GM19351 (cell line): ENCODE results near the gene ODAD3.
A peak's percentile ranks its signal among the peaks of the same experiment; 100 is the strongest.
"Not testable (repeated sequence)": the region's sequence is repeated elsewhere in the genome, so short reads cannot be mapped to it uniquely, and the experiment has no call there.

ENCODE experiments used
- ATAC-seq: cut with Tn5 transposase; IDR thresholded peaks from one replicate; pipeline ENCODE4 v1.9.1; 2021; ENCODE audit warnings: mild to moderate bottlenecking, moderate library complexity; ENCODE audit not compliant: unreplicated experiment

The ODAD3 gene

DNA sequence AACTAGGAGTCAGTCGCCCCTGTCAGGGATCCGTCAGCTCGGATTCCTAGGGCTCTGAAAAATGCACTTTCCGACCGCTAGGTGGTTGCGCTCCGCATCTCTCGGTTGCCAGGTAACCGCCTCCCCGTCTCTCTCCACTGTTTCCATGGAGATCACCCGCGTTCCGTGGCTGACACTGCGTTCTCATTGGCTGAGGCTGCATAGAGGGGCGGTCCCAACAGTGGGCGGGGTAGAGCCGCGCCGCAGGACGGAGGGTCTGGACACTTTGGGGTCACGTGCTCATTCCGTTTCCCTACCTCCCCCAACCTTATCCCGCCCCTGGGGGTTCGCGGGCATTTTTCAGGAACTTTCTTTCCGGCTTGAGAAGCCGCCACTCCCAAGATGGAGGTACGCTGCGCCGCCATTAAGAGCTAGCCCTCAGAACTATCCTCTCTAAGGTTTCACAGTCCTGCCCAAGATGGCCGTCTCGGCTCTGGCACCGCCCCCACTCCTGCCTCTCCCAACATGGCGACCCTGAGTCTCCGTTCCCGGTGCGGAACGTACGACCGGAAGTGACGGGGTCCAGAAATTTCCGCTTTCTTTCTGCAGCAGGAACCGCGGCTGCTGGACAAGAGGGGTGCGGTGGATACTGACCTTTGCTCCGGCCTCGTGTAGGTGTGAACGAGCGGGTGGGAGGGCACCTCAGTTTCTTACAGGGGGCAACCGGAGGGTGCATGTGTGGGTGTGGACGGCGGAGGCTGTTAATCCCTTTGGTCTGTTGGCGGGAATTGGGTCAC is at the start of gene ODAD3, which contains the start of gene PRKCSH:
ODAD3 (minus strand) TSS at position 65 of the 776 bp plus-strand sequence. CDS start 105 bp downstream, outside the sequence.
PRKCSH (plus strand) TSS at position 579 of the 776 bp plus-strand sequence. CDS start 483 bp downstream, outside the sequence.
- ATAC-seq, result peak; percentile 89

DNA sequence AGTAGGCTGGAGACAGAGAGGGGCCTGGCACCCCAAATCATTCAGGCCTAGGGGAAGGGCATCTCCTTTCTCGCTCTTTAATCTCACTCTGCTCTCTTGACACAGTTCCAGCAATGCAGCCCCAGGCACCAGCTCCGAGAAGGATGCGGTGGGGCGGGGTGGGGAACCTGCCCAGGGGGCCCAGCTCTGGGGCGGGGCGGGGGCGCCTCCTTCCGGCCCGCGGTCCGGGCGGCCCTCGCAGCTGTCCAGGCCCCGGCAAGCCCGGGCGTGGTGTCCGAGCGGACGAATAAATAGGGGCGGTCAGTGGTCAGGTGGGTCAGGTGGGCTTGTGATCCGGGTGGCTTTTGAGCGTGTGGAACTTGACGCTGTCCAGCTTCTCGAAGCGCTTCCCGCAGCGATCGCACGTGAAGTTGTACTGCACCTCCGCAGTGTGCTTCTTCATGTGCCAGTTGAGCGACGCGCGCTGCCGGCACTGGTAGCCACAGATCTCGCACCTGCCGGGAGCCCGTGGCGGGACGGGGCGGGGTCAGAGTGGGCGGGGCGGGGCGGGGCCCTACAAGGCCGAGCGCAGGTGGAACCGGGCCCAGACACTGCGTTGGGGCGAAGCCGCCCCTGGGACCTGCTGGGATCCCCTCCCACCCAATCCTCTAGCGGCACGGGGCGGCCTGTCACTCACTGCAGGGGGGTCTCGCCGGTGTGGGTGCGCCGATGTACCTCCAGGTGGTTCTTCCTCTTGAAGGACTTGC is 48.6 kb upstream of the ODAD3 start:
- no peak for ATAC-seq

GRCh38 chr19:11482384-11483050 is 47.6 kb upstream of the ODAD3 start:
- ATAC-seq, result peak; percentile 67

GRCh38 chr19:11481534-11482383 is 46.8 kb upstream of the ODAD3 start:
- ATAC-seq, result peak; percentile 80

DNA sequence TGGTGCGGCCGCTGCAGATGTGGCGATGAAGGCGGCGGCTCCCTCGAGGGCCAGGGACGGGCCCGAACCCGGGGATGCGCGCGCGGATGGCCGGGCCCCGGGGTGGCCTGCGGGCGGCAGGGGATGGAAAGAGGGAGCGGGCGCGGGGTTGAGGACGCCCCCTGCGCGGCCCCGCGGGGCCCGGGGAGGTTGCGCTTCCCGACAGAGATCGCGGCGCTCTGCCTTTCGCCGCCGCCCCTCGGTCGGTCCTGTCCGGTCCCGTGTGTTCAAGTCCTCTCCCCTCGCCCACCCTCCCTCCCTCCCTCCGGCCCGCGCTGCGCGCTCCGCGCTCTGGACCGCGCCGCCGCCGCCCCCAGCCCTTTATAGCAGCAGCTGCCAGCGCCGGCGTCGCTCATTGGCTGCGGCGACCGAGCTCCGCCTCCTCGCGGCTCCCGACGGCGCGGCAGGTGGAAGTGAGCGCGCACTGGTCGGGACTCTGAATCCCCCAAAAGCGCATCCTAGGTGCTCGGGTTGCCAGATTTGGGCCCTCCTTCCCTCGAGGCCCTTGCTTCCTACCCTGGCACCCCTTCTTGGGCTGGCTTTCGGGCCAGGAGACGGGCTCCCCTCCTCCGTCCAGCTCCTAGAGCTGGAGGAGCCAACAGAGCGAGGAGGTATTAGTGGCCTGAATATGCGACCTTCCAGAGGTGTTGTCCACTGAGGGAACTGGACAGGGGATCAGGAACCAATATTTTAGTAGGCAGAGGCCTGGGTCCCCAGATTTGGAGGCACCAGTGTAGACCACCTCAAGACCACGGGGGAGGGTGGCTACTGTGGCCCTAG is 46.0 kb upstream of the ODAD3 start, which contains the start of gene ELAVL3:
ELAVL3 (minus strand) TSS at position 332 of the 819 bp plus-strand sequence. CDS start 438 bp downstream, outside the sequence.
- no peak for ATAC-seq

DNA sequence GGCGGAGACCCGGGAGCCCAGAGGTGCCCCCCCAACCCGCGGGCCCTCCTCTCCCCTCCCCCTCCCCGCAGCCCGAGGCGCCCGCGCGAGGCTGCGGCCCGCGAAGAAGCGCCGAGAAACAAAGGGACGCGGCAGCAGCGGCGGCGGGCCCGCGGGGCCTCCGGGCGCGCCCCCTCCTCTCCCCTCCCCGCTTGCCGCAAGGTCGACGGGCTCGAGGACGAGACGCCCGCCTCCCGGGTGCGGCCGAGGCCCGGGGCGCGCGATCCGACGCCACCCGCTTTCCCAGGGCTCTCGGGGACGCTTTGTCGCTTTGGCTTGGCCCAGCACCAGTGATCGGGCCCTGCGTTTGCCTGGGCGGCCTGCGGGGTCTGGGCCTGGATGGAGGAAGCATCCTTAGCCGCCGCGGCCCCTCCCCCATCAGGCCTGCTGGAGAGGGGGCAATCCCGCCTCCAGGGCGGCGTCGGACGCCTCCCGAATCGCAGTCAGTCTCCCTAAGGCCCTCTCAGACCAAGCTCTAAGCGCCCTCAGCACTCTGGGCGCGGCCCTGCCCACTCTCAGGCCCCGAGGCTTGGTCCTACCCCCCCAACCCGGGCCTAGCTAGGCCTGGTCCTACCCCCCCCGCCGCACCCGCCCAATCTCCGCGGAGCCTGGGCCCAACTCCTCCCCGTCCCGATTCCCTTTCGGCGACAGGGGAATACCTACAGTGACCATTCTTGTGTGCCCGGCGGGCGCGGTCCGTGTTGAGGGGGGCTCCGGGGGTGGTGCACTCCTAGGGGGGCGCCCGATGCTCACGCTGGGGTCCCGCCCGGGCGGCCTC is 45.2 kb upstream of the ODAD3 start:
- ATAC-seq, result no peak

GRCh38 chr19:11479090-11479897 is 44.4 kb upstream of the ODAD3 start:
- no peak for ATAC-seq

DNA sequence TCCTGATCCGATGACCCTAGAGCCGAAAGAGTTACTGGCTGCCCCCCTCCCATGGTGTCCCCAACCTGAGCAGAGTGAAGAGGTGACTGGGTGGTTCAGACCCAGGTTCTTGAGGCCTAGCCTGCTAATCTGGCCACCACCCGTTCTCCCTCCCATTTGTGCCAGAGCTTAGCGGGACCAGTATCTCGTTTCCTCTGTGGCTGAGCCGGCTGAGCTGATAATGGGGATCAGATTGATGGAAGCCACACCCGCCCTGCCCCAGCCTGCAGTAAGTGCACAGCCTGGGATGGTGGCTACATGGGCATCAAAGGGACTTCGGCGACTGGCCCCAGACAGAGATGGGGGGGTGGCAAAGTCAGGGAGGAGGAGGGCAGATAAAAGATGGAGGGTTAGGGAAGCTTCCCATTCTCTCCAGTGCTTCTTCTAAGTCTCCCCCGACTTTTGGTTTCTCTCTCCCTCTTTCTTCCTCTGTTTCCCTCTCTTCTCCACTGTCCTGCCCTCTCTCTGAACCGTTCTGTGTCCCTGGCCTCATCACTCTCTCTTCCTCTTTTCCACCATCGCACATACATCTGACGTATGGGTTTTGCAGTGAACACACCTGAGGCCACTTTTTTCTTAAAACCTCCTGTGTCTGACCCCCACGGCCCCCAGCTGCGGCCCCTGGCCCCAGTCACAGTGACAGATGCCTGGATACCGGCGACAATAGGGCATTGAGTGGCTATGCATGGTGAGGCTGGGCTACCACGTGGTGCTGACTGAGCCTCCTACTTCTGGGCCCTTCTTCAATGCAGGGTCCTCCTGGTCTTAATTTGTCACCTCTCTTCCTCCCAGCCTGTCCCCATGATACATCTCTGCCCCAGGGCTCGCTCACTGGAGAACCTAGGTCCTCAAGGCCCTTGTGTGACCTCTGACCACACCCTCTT is 43.5 kb upstream of the ODAD3 start:
- ATAC-seq, result no peak

GRCh38 chr19:11475861-11476260 is 40.9 kb upstream of the ODAD3 start:
- no peak for ATAC-seq

DNA sequence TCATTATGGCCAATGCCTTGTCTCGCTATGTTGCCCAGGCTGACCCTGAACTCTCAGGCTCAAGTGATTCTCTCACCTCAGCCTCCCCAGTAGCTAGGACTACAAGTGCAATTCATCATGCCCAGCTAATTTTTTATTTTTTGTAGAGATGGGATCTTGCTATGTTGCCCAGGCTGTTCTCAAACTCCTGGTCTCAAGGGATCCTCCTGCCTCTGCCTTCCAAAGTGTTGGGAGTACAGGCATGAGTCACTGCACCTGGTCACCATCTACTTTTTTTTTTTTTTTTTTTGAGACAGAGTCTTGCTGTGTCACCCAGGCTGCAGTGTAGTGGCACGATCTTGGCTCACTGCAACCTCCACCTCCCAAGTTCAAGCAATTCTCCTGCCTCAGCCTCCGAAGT is 40.4 kb upstream of the ODAD3 start:
- ATAC-seq, result not testable (repeated sequence)

- no peak for ATAC-seq
Observed at GRCh38 chr19:11473725-11474124, 38.8 kb upstream of the ODAD3 start.

DNA sequence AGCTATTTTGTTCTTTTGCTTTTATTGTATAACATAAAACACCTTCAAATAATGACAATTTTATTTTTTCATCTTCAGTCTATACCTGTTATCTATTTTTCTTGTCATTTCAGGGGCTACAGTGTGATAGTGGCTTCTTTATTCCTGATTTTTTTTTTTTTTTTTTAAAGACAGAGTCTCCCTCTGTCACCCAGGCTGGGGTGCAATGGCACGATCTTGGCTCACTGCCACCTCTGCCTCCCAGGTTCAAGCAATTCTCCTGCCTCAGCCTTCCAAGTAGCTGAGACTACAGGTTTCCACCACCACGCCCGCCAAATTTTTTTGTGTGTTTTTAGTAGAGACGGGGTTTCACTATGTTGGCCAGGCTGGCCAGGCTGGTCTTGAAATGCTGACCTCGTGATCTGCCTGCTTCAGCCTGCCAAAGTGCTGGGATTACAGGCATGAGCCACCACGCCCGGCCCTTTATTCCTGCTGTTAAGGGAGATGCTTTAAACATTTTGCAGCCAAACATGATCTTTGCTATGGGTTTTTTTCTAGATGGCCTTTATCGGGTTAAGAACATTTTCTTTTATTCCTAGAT is 33.4 kb upstream of the ODAD3 start:
- not testable (repeated sequence) for ATAC-seq

DNA sequence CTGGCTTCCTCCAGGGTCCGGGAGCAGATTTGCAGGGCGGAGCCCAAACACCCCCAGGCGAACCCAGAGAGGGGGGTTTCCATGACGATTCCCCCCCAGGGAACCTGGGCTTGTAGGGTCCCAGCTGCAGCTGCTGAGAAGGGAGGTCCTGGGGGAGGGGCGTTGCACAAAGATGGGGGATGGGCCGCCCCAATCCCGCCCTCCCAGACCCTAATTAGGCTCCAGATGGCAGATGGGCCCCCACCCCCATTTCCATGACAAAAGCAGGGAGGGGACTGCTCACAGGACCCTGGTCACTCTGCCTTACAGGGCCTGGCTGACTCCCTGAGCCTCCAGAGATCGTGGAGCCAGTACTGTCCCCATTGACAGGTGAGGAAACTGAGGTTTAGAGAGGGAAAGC is 30.7 kb upstream of the ODAD3 start:
- ATAC-seq, result no peak

DNA sequence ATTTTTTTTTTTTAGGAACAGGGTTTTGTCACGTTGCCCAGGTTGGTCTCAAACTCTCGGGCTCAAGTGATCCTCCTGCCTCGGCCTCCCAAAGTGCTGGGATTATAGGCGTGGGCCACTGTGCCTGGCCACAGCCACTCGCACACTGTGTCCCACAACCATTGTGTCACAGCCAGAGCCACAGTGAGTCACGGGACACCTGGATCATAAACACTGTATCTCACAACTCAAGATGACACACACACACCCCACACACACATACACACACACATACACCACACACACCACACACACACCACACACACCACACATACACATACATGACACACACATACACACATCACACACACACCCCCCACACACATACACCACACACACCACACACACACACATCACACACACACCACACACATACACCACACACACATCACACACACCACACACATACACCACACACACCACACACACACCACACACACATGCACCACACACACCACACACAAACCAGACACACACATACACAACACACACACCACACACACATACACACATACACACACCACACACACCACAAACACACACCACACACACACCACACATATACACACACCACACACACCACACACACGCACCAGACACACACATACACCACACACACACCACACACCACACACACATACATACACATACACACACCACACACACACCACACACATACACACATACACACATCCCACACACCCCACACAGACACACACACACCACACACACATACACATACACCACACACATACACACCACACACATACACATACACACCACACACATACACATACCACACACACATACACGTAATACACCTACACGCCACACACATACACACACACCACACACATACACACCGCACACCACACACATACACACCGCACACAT is 29.7 kb upstream of the ODAD3 start:
- ATAC-seq, result no peak

- ATAC-seq, result no peak
Observed at GRCh38 chr19:11463391-11463790, 28.5 kb upstream of the ODAD3 start.
